ENCODE results near the gene LHFPL6.

The LHFPL6 gene

DNA sequence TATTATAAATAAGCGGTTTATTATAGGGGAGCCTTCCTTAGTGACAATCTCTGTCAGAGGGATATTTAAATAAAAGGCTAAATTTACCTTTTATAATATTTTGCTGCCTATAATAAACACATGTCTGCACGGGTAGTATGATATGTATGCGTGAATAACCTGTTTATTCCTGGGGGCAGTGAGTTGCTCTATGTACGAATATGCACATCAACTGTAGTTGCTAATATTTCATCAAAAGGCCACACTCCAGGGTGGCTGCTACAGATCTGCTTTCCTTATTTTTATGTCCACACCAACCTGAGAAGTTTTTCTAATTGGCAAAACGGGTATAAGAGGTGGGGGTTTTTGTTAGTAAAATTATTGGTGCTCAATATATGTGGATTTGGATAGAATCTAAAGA lies 192.0 kb downstream of the LHFPL6 start:
- no peak for DNase-seq (ENCODE audit: low spot score)

GRCh38 chr13:39410096-39410901 lies 192.7 kb downstream of the LHFPL6 start:
- DNase-seq (ENCODE audit: low spot score), result no peak

- no peak for DNase-seq (ENCODE audit: low spot score)
These were observed 194.5 kb downstream of the LHFPL6 start for GRCh38 chr13:39408512-39408911.

GRCh38 chr13:39407786-39408185 lies 195.2 kb downstream of the LHFPL6 start:
- no peak for DNase-seq (ENCODE audit: low spot score)

DNA sequence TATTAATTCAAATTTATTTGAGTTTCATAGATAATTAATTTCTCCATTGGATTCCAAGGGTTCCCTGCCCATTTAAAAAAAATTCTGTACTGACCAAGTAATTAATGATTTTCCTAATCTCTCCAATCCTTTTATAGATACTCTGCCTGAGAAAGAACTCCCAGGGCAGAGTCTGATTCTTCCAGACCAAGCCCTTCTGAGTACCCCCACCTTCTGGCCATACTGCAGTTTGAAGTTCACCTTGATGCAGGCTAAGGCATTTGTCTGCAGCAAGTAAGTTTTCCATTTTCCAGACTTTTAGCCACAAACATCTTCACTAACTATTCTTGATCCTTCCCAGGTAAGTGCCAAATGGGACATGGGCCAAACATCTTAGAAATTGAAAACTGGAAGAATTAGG lies 195.9 kb downstream of the LHFPL6 start:
- DNase-seq (ENCODE audit: low spot score), result no peak

DNA sequence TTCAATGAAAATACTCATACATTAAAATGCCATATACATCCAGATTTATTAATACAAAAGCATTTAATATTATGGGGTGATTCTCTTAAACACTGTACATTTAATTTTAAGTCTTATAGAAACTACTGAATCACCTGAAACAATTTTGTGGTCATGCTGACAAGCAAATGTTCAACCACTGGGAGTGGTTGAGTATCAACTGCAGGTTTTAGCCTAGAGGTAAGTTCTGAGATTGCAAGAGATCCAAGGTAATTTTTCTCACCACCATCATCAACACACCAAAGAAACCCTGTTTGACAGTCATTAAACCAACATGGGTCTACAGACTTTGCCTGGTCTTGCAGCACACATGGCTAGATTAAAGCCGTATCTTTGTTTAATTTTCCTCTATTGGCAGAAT lies 196.3 kb downstream of the LHFPL6 start:
- DNase-seq (ENCODE audit: low spot score), result no peak

- DNase-seq (ENCODE audit: low spot score), result no peak
These were observed 197.3 kb downstream of the LHFPL6 start for GRCh38 chr13:39405596-39406205.

DNA sequence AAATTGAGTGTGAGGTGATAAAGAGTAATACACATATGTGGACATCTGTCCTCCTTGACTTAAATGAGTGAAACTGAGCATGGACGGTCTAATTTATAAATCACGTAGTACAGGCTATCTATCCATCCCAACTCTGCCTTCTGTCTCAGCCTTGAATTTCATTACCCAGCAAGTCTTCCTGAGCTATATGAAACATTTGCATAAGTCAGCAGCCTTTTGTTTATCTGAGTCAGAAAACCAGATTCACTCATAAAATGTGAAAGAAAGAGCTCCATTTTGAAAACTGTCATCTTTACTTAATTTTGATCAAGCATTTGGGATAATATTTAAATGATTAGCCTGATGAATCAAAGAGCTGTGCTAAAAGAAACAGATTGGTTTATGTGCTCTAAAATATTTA lies 197.9 kb downstream of the LHFPL6 start:
- DNase-seq (ENCODE audit: low spot score), result no peak

DNA sequence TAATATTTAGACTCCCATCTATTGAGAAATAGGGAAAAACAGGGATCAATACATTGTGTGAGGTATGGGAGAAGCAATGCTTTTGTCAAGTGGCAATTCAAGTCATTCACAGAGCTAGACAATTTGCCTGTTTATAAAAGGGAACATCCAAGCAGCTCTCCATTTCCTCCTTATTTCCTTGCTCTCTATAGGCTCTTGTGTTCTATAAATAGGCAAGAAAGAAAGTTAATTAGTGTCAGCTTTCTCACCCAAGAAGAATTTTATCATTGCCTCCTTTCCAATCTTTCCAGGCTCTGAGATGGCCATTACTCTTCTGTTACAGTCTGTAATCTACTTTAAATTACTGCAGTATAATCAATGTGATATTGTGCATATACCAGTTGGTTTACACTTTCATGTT lies 199.9 kb downstream of the LHFPL6 start:
- DNase-seq (ENCODE audit: low spot score), result no peak

DNA sequence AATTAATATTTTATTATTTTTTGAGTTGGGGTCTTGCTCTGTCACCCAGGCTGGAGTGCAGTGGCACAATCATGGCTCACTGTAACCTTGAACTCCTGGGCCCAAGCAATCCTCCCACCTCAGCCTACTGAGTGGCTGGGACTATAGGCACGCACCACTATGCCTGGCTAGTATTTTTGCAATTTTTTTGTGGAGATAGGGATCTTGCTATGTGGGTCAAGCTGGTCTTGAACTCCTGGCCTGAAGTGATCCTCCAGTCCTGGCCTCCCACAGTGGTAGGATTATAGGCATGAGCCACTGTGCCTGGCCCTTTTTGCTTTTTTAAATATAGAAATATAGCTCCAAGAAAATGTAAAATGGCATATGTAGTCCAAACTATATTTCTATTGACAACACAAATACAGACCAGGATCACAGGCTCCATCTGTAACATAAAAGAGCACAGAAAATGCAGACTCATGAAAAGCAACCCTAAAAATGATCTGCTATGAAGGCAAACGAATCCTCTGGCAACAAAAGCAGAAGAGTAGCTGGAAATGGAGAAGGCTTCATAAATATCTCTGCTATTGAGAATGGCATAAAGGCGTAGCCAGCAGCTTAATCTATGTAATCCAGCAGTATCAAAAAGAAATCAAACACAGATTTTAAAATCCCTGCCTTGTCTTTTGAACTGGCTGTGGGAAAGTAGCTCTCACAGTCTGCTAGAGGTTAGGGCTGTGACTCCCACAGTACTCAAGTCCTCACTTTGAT lies 200.6 kb downstream of the LHFPL6 start:
- DNase-seq (ENCODE audit: low spot score), result no peak

- no peak for DNase-seq (ENCODE audit: low spot score)
These were observed 201.2 kb downstream of the LHFPL6 start for GRCh38 chr13:39401756-39402155.

- no peak for DNase-seq (ENCODE audit: low spot score)
These were observed 201.8 kb downstream of the LHFPL6 start for GRCh38 chr13:39401046-39401705.

DNA sequence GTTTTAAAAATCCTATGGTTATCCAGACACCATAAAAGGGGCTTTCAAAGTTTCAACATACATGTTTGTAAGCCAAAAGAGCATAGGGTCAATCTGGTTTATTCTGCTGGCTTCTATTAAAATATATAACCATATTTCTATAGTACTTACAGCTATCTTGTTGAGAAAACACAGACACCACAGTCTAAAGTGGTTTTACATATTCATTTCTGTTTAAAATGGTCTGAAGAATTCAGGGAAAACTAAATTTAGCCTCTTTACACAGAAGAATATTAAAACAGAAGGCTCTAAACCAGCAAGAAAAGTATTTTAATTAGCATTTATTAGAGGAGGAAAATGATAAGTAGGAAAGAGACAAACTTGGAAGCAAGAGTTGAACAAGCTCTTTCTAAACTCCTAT lies 203.9 kb downstream of the LHFPL6 start:
- DNase-seq (ENCODE audit: low spot score), result no peak

DNA sequence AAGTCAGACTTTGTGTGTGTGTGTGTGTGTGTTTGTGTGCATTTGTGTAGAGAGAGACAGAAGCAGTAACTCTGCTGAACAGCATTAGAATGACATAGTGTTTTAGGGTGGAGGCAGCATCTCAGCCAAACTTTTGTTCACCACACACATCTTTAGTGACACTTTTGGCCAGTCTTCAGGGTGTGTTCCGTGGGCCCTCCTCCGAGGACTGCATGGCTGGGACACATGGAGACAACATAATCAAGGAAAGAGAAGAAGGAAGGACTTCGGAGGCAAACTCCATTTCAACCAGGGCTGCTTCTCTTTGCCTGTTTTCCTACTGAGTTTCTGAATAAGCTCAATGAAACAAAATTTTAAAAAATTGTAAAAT lies 205.1 kb downstream of the LHFPL6 start:
- DNase-seq (ENCODE audit: low spot score), result no peak

- DNase-seq (ENCODE audit: low spot score), result no peak
These were observed 205.6 kb downstream of the LHFPL6 start for GRCh38 chr13:39397226-39397895.

GRCh38 chr13:39394796-39395678 lies 208.0 kb downstream of the LHFPL6 start:
- no peak for DNase-seq (ENCODE audit: low spot score)

DNA sequence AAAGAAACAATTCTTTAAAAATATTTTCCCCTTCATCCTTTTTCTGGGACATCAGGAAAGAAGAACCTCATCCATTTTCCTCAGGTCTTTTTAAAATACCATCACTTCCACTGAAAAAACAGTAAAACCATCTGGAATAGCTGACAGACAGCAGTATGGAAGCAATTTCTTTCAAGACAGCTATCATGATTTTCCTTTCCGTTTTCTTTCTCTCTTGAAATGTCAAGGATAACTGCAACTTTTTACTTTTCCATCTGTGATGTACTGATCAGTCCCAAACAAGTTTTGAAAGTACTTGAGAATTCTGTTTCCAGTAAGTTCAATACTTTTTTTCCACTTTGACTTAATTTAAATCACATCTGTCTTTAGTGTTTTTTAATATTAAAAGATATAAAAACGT lies 211.2 kb downstream of the LHFPL6 start:
- DNase-seq (ENCODE audit: low spot score), result no peak

DNA sequence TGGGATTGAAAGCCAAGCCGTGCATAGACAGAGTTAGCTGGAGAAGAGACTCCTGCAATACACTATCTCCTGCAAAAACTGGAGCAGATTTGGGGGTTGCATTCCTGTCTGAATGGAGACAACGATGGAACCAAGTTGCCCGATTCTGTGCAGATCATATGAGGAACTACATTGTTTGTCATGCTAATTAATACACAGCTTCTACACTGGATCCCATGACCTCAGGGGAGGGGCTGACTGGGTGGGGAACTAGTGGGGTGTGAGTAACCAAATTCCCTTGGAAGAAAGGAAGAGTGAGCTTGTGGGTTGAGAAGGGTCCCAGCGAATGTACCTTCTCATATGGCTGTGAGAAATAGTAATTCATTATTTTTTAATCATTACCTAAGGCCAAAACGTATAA lies 214.0 kb downstream of the LHFPL6 start:
- DNase-seq (ENCODE audit: low spot score), result no peak

GRCh38 chr13:39385621-39386231 lies 217.3 kb downstream of the LHFPL6 start:
- DNase-seq (ENCODE audit: low spot score), result no peak

GRCh38 chr13:39385154-39385553 lies 217.8 kb downstream of the LHFPL6 start:
- DNase-seq (ENCODE audit: low spot score), result no peak

DNA sequence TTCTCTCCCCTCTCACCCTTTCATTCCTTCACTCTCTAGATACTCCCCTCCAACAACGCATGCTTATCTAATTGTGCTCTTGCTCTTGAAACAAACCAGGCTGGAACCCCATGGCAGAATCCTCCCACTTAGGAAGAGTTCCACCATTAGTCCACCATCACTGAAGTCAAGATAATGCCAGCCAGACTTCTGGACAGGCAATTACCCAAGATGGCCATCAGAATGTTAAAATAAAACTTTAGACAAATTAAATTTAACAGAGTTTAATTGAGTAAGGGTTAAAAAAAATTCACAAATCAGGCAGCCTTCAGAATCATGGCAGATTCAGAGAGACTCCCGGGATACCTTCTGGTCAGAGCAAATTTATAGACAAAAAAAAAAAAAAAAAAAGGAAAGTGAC lies 221.5 kb downstream of the LHFPL6 start:
- no peak for DNase-seq (ENCODE audit: low spot score)
